ENCODE measurements around the gene IFNL4.

The IFNL4 gene

GRCh38 chr19:39261704-39262103 is 13.0 kb upstream of the IFNL4 start:
- peaks cover 13 to 31% of the 10 kb centered on the region in 2 donors for H3K27me3 ChIP-seq (ENCODE audit: control insufficient read depth in 2 of 2, insufficient read depth in 2 of 2, low read length in 2 of 2)
- no peaks in the 10 kb centered on the region for H3K4me1 ChIP-seq (ENCODE audit: control insufficient read depth in 2 of 2, insufficient read depth in 2 of 2, low read length in 2 of 2)
- H3K9me3 ChIP-seq (ENCODE audit: control insufficient read depth in 2 of 2, low read length in 2 of 2) = no peaks in the 10 kb centered on the region
- no peak overlapping the region for H3K4me3 ChIP-seq (ENCODE audit: low read length in 2 of 2)
- H3K9ac ChIP-seq (ENCODE audit: low read depth in 1 of 2, low read length in 2 of 2) = no peak overlapping the region
- no peak overlapping the region for H3K27ac ChIP-seq (ENCODE audit: low read depth in 2 of 2, low read length in 2 of 2)
- no peaks in the 10 kb centered on the region for H3K36me3 ChIP-seq (ENCODE audit: control insufficient read depth in 2 of 2, insufficient read depth in 2 of 2, low read length in 2 of 2)

DNA sequence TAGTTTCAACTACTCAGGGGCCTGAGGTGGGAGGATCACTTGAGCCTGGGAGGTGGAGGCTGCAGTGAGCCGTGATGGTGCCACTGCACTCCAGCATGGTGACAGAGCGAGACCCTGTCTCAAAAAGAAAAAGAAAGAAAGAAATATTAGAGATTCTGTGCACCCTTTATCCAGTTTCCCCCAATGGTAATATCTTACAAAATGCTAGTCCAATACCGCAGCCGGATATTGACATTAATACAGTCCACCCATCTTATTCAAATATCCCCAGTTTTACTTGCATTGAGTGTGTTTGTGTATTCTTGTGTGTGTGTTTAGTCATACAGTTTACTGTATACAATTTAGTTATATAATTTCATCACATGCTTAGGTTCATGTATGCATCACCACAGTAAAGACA is 8.6 kb upstream of the IFNL4 start:
- no peak overlapping the region for H3K9ac ChIP-seq (ENCODE audit: low read depth in 1 of 2, low read length in 2 of 2)
- H3K4me1 ChIP-seq (ENCODE audit: control insufficient read depth in 2 of 2, insufficient read depth in 2 of 2, low read length in 2 of 2) = no peaks in the 10 kb centered on the region
- H3K36me3 ChIP-seq (ENCODE audit: control insufficient read depth in 2 of 2, insufficient read depth in 2 of 2, low read length in 2 of 2) = no peaks in the 10 kb centered on the region
- H3K27me3 ChIP-seq (ENCODE audit: control insufficient read depth in 2 of 2, insufficient read depth in 2 of 2, low read length in 2 of 2) = peaks cover 0 to 5% of the 10 kb centered on the region in 2 donors
- no peak overlapping the region for H3K4me3 ChIP-seq (ENCODE audit: low read length in 2 of 2)
- no peak overlapping the region for H3K27ac ChIP-seq (ENCODE audit: low read depth in 2 of 2, low read length in 2 of 2)
- no peaks in the 10 kb centered on the region for H3K9me3 ChIP-seq (ENCODE audit: control insufficient read depth in 2 of 2, low read length in 2 of 2)

DNA sequence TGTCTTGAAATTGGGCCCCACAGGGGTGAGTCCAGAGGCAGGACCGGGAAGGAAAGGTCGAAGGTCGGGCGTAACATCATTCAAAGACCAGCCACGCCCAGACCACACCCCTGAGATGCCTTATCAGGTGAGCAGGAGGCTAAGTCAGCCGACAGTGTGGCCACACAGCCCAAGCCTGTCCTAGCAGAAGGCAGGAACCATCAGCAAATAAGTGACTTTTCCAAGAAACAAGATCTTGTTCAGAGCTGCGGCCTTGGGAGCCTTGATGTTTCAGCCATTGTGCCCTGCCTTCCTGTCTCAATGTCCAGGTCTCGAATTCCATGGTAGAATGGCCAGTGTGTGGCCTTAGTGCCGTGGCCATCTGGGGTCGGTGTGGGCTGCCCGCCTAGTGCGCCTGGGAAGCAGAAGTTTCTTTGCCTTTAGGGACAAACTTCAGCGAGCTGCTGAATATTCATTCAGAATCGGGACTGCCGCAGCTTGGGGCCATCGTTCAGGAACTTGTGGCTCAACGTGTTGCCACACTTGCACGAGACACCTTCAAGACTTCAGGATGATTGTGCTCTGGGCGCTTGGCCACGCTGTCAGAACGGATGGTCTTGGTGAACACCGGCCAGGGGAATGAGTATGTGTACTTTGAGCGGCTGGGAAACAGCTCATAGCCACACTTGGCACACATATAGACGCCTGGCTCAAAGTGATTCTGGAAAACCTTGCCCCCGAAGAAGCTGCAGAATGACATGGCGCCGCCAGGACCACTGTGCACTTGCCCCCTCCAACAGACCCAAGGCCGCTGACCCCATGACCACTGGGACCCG is 6.1 kb upstream of the IFNL4 start:
- no peak overlapping the region for H3K27ac ChIP-seq (ENCODE audit: low read depth in 2 of 2, low read length in 2 of 2)
- no peaks in the 10 kb centered on the region for H3K9me3 ChIP-seq (ENCODE audit: control insufficient read depth in 2 of 2, low read length in 2 of 2)
- H3K4me1 ChIP-seq (ENCODE audit: control insufficient read depth in 2 of 2, insufficient read depth in 2 of 2, low read length in 2 of 2) = no peaks in the 10 kb centered on the region
- no peak overlapping the region for H3K9ac ChIP-seq (ENCODE audit: low read depth in 1 of 2, low read length in 2 of 2)
- H3K36me3 ChIP-seq (ENCODE audit: control insufficient read depth in 2 of 2, insufficient read depth in 2 of 2, low read length in 2 of 2) = no peaks in the 10 kb centered on the region
- no peak overlapping the region for H3K4me3 ChIP-seq (ENCODE audit: low read length in 2 of 2)
- H3K27me3 ChIP-seq (ENCODE audit: control insufficient read depth in 2 of 2, insufficient read depth in 2 of 2, low read length in 2 of 2) = peaks cover 0 to 2% of the 10 kb centered on the region in 2 donors

GRCh38 chr19:39253374-39254149 is 4.9 kb upstream of the IFNL4 start:
- H3K4me1 ChIP-seq (ENCODE audit: control insufficient read depth in 2 of 2, insufficient read depth in 2 of 2, low read length in 2 of 2) = no peaks in the 10 kb centered on the region
- H3K9me3 ChIP-seq (ENCODE audit: control insufficient read depth in 2 of 2, low read length in 2 of 2) = no peaks in the 10 kb centered on the region
- H3K9ac ChIP-seq (ENCODE audit: low read depth in 1 of 2, low read length in 2 of 2) = no peak overlapping the region
- H3K27ac ChIP-seq (ENCODE audit: low read depth in 2 of 2, low read length in 2 of 2) = no peak overlapping the region
- H3K36me3 ChIP-seq (ENCODE audit: control insufficient read depth in 2 of 2, insufficient read depth in 2 of 2, low read length in 2 of 2) = no peaks in the 10 kb centered on the region
- no peak overlapping the region for H3K4me3 ChIP-seq (ENCODE audit: low read length in 2 of 2)
- H3K27me3 ChIP-seq (ENCODE audit: control insufficient read depth in 2 of 2, insufficient read depth in 2 of 2, low read length in 2 of 2) = peaks cover 2 to 8% of the 10 kb centered on the region in 2 donors

DNA sequence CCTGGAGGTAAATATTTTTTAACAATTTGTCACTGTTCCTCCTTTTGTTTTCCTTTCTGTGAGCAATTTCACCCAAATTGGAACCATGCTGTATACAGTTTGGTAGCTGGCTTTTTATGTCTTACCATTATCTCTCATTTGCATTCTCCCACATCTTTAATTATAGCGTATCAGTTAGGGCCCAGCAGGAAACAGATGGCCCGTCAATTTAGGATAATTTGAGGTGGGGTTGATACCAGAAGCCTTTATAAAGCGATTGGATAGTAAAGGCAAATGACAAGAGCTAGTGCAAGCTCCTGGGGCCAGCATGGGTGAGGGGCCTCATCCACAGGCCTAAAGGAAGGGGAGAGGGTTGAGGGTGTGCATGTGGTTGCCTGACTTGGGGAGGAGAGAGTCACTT is 3.8 kb upstream of the IFNL4 start:
- no peaks in the 10 kb centered on the region for H3K36me3 ChIP-seq (ENCODE audit: control insufficient read depth in 2 of 2, insufficient read depth in 2 of 2, low read length in 2 of 2)

GRCh38 chr19:39251846-39252245 is 3.2 kb upstream of the IFNL4 start:
- peaks cover 6 to 17% of the 10 kb centered on the region in 2 donors for H3K27me3 ChIP-seq (ENCODE audit: control insufficient read depth in 2 of 2, insufficient read depth in 2 of 2, low read length in 2 of 2)
- no peak overlapping the region for H3K27ac ChIP-seq (ENCODE audit: low read depth in 2 of 2, low read length in 2 of 2)

More for the DNA sequence above, 3.8 kb upstream of the IFNL4 start:
- H3K27ac ChIP-seq (ENCODE audit: low read depth in 2 of 2, low read length in 2 of 2) = no peak overlapping the region
- no peaks in the 10 kb centered on the region for H3K4me1 ChIP-seq (ENCODE audit: control insufficient read depth in 2 of 2, insufficient read depth in 2 of 2, low read length in 2 of 2)
- no peak overlapping the region for H3K4me3 ChIP-seq (ENCODE audit: low read length in 2 of 2)
- H3K27me3 ChIP-seq (ENCODE audit: control insufficient read depth in 2 of 2, insufficient read depth in 2 of 2, low read length in 2 of 2) = peaks cover 5 to 17% of the 10 kb centered on the region in 2 donors
- no peak overlapping the region for H3K9ac ChIP-seq (ENCODE audit: low read depth in 1 of 2, low read length in 2 of 2)
- no peaks in the 10 kb centered on the region for H3K9me3 ChIP-seq (ENCODE audit: control insufficient read depth in 2 of 2, low read length in 2 of 2)

DNA sequence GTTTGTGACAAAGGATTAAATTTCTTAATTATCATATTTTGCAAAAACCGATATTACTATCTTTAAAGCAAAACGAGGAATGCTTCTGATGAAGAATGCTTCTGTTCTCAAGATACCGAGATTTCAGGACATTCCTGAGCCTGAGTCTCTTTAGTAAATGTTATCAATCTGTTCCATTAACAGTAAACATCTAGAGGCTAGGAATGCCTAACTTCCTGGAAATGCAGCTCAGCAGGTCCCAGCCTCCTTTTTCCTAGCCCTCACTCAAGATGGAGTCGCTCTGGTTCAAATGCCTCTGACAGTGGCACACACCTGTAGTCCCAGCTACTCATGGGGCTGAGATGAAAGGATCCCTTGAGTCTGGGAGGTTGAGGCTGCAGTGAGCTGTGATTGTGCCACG is 2.4 kb upstream of the IFNL4 start:
- H3K4me3 ChIP-seq (ENCODE audit: low read length in 2 of 2) = no peak overlapping the region
- H3K9me3 ChIP-seq (ENCODE audit: control insufficient read depth in 2 of 2, low read length in 2 of 2) = no peaks in the 10 kb centered on the region
- H3K27me3 ChIP-seq (ENCODE audit: control insufficient read depth in 2 of 2, insufficient read depth in 2 of 2, low read length in 2 of 2) = peaks cover 6 to 17% of the 10 kb centered on the region in 2 donors
- no peaks in the 10 kb centered on the region for H3K4me1 ChIP-seq (ENCODE audit: control insufficient read depth in 2 of 2, insufficient read depth in 2 of 2, low read length in 2 of 2)
- no peaks in the 10 kb centered on the region for H3K36me3 ChIP-seq (ENCODE audit: control insufficient read depth in 2 of 2, insufficient read depth in 2 of 2, low read length in 2 of 2)
- H3K27ac ChIP-seq (ENCODE audit: low read depth in 2 of 2, low read length in 2 of 2) = no peak overlapping the region
- no peak overlapping the region for H3K9ac ChIP-seq (ENCODE audit: low read depth in 1 of 2, low read length in 2 of 2)

More at GRCh38 chr19:39251846-39252245, 3.2 kb upstream of the IFNL4 start:
- Histone ChIP-seq H3K4me1 (ENCODE audit: control insufficient read depth in 2 of 2, insufficient read depth in 2 of 2, low read length in 2 of 2) (no peaks in the 10 kb centered on the region), H3K9ac (ENCODE audit: low read depth in 1 of 2, low read length in 2 of 2) (no peak overlapping the region), H3K9me3 (ENCODE audit: control insufficient read depth in 2 of 2, low read length in 2 of 2) (no peaks in the 10 kb centered on the region), H3K4me3 (ENCODE audit: low read length in 2 of 2) (no peak overlapping the region), H3K36me3 (ENCODE audit: control insufficient read depth in 2 of 2, insufficient read depth in 2 of 2, low read length in 2 of 2) (no peaks in the 10 kb centered on the region)

- no peaks in the 10 kb centered on the region for H3K9me3 ChIP-seq (ENCODE audit: control insufficient read depth in 2 of 2, low read length in 2 of 2)
- no peak overlapping the region for H3K4me3 ChIP-seq (ENCODE audit: low read length in 2 of 2)
- H3K4me1 ChIP-seq (ENCODE audit: control insufficient read depth in 2 of 2, insufficient read depth in 2 of 2, low read length in 2 of 2) = no peaks in the 10 kb centered on the region
- peaks cover 6 to 17% of the 10 kb centered on the region in 2 donors for H3K27me3 ChIP-seq (ENCODE audit: control insufficient read depth in 2 of 2, insufficient read depth in 2 of 2, low read length in 2 of 2)
- no peaks in the 10 kb centered on the region for H3K36me3 ChIP-seq (ENCODE audit: control insufficient read depth in 2 of 2, insufficient read depth in 2 of 2, low read length in 2 of 2)
- H3K9ac ChIP-seq (ENCODE audit: low read depth in 1 of 2, low read length in 2 of 2) = no peak overlapping the region
- H3K27ac ChIP-seq (ENCODE audit: low read depth in 2 of 2, low read length in 2 of 2) = no peak overlapping the region
Measured at GRCh38 chr19:39247701-39248664, 673 bp downstream of the IFNL4 start.

DNA sequence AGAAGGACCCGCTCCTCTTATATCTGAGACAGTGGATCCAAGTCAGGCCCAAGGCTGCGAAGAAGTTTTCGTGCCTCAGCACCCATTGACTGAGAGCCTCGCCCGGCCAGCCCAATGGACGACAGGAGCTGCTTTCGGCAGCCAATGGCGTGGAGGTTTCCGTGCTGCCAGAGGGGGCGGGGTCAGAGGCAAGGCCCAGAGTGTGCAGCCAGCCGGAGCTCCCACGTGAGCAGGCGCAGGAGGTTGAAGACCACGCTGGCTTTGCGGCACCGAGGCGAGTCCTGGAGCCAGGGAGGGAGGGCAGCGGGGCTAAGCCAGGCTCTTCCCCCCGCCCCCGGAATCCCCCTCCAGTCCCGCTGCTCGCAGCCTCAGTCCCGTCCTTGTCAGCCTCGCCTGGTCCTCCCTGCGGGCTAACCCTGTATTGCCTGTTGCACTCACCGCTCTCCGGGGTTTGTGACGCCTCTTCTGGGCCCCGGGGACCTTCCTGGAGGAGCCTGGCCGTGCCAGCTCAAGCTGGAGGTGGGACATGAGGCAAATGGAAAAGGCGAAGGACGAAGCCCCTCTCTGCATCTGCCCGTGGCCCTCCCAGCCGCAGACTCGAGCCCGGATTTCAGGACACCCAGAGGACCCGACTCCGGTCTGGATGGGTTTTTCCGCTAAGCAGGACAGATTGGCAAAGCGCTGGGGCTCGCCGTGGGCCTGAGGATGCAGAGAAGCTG is 1.5 kb downstream of the IFNL4 start:
- Histone ChIP-seq H3K9me3 (ENCODE audit: control insufficient read depth in 2 of 2, low read length in 2 of 2) (no peaks in the 10 kb centered on the region), H3K36me3 (ENCODE audit: control insufficient read depth in 2 of 2, insufficient read depth in 2 of 2, low read length in 2 of 2) (no peaks in the 10 kb centered on the region), H3K27ac (ENCODE audit: low read depth in 2 of 2, low read length in 2 of 2) (no peak overlapping the region), H3K4me1 (ENCODE audit: control insufficient read depth in 2 of 2, insufficient read depth in 2 of 2, low read length in 2 of 2) (no peaks in the 10 kb centered on the region), H3K4me3 (ENCODE audit: low read length in 2 of 2) (no peak overlapping the region), H3K27me3 (ENCODE audit: control insufficient read depth in 2 of 2, insufficient read depth in 2 of 2, low read length in 2 of 2) (peaks cover 6 to 17% of the 10 kb centered on the region in 2 donors), H3K9ac (ENCODE audit: low read depth in 1 of 2, low read length in 2 of 2) (no peak overlapping the region)
